Neural progenitor cell (in vitro differentiated cells): Measurements from ENCODE around the gene BBS9.

Experiments
- CTCF ChIP-seq: fragments of 200-600 bp; sonication (generic); IDR thresholded peaks from 2 replicates; pipeline ENCODE4 v1.5.1; 2017; ENCODE audit warnings: antibody characterized with exemption, mild to moderate bottlenecking
- EZH2 ChIP-seq: fragments of 200-600 bp; sonication (generic); IDR thresholded peaks from 2 replicates; pipeline ENCODE4 v1.6.1; 2017; ENCODE audit warnings: antibody characterized with exemption, mild to moderate bottlenecking, moderate library complexity
- EZH2phosphoT487 ChIP-seq: fragments of 200-600 bp; sonication (generic); IDR thresholded peaks from 2 replicates; pipeline ENCODE4 v1.6.1; 2017; ENCODE audit warnings: antibody characterized with exemption

- no peak for TF ChIP-seq CTCF
- no peak for TF ChIP-seq EZH2
- TF ChIP-seq EZH2phosphoT487: no peak
Measured at GRCh38 chr7:33128631-33128989, 754 bp upstream of the BBS9 start.
